Measurements from ENCODE around the gene ABLIM2.

Gene ABLIM2

GRCh38 chr4:7978489-7978888, 180.1 kb downstream of the ABLIM2 start:
- no peak for DNase-seq (ENCODE audit: low spot score)

- no peak for DNase-seq (ENCODE audit: low spot score)
Observed at GRCh38 chr4:7976634-7977033, 182.0 kb downstream of the ABLIM2 start.

- DNase-seq (ENCODE audit: low spot score), result no peak
Observed at GRCh38 chr4:7976025-7976424, 182.6 kb downstream of the ABLIM2 start.

- DNase-seq (ENCODE audit: low spot score), result no peak
Observed at GRCh38 chr4:7974425-7974824, 184.2 kb downstream of the ABLIM2 start.

- no peak for DNase-seq (ENCODE audit: low spot score)
Observed at GRCh38 chr4:7973545-7973981, 185.1 kb downstream of the ABLIM2 start.

- no peak for DNase-seq (ENCODE audit: low spot score)
Observed at GRCh38 chr4:7971881-7972500, 186.6 kb downstream of the ABLIM2 start.

GRCh38 chr4:7971159-7971631, 187.4 kb downstream of the ABLIM2 start:
- DNase-seq (ENCODE audit: low spot score), result no peak

GRCh38 chr4:7970361-7970946, 188.2 kb downstream of the ABLIM2 start:
- DNase-seq (ENCODE audit: low spot score), result no peak

GRCh38 chr4:7968262-7968896, 190.2 kb downstream of the ABLIM2 start:
- DNase-seq (ENCODE audit: low spot score), result no peak

- no peak for DNase-seq (ENCODE audit: low spot score)
Observed at GRCh38 chr4:7967501-7968261, 190.9 kb downstream of the ABLIM2 start.

- no peak for DNase-seq (ENCODE audit: low spot score)
Observed at GRCh38 chr4:7967063-7967440, 191.6 kb downstream of the ABLIM2 start.

- DNase-seq (ENCODE audit: low spot score), result no peak
Observed at GRCh38 chr4:7966281-7967062, 192.1 kb downstream of the ABLIM2 start.

GRCh38 chr4:7964890-7965662, 193.5 kb downstream of the ABLIM2 start:
- DNase-seq (ENCODE audit: low spot score), result peak; percentile 49

- DNase-seq (ENCODE audit: low spot score), result peak; percentile 65
Observed at GRCh38 chr4:7964459-7964858, 194.2 kb downstream of the ABLIM2 start.

GRCh38 chr4:7963691-7964090, 194.9 kb downstream of the ABLIM2 start:
- DNase-seq (ENCODE audit: low spot score), result no peak

- no peak for DNase-seq (ENCODE audit: low spot score)
Observed at GRCh38 chr4:7962609-7963508, 195.8 kb downstream of the ABLIM2 start.

GRCh38 chr4:7960790-7961655, 197.6 kb downstream of the ABLIM2 start:
- DNase-seq (ENCODE audit: low spot score), result peak; percentile 77

- no peak for DNase-seq (ENCODE audit: low spot score)
Observed at GRCh38 chr4:7960017-7960789, 198.4 kb downstream of the ABLIM2 start.
